HEK293T (cell line): ENCODE results near the gene OGFOD2.

ENCODE experiments used
- CTCF ChIA-PET: fragments of 350-600 bp; formaldehyde crosslinking; extraction: SDS; loops from one replicate; lab custom pipeline; 2021; ENCODE audit warnings: antibody characterized with exemption, inconsistent platforms; lab: Yijun Ruan, JAX
- POLR2A ChIA-PET: fragments of 350-600 bp; formaldehyde crosslinking; extraction: SDS; loops from one replicate; lab custom pipeline; 2020; ENCODE audit warnings: antibody characterized with exemption, inconsistent platforms; lab: Yijun Ruan, JAX
- DNase-seq: peaks from one replicate; pipeline ENCODE4 v3.0.0; 2012; ENCODE audit warnings: mixed read lengths; ENCODE audit errors: extremely low spot score
- ARNT ChIP-seq: fragments of 450-650 bp; IDR thresholded peaks from 2 replicates; pipeline ENCODE4 v1.6.1; 2017; ENCODE audit warnings: mild to moderate bottlenecking
- BHLHE40 ChIP-seq: fragments of 450-650 bp; IDR thresholded peaks from 2 replicates; pipeline ENCODE4 v1.6.1; 2016; ENCODE audit warnings: mild to moderate bottlenecking, moderate library complexity, borderline replicate concordance
- CTBP1 ChIP-seq: fragments of 450-650 bp; IDR thresholded peaks from 2 replicates; pipeline ENCODE4 v1.6.1; 2016; ENCODE audit warnings: borderline replicate concordance
- ELF4 ChIP-seq: fragments of 450-650 bp; IDR thresholded peaks from 2 replicates; pipeline ENCODE4 v1.6.1; 2017; ENCODE audit warnings: antibody characterized with exemption
- FOXA1 ChIP-seq: fragments of 450-650 bp; IDR thresholded peaks from 2 replicates; pipeline ENCODE4 v1.6.1; 2016; ENCODE audit warnings: mild to moderate bottlenecking
- FOXK2 ChIP-seq: fragments of 450-650 bp; IDR thresholded peaks from 2 replicates; pipeline ENCODE4 v1.6.1; 2016; ENCODE audit warnings: mild to moderate bottlenecking
- FOXM1 ChIP-seq: fragments of 450-650 bp; IDR thresholded peaks from 2 replicates; pipeline ENCODE4 v1.6.1; 2017; ENCODE audit warnings: mild to moderate bottlenecking, borderline replicate concordance
- HDGF ChIP-seq: fragments of 450-650 bp; IDR thresholded peaks from 2 replicates; pipeline ENCODE4 v1.6.1; 2017; ENCODE audit warnings: antibody characterized with exemption, borderline replicate concordance
- L3MBTL2 ChIP-seq: fragments of 450-650 bp; conservative IDR thresholded peaks from 2 replicates; pipeline ENCODE4 v1.6.1; 2016; ENCODE audit warnings: mild to moderate bottlenecking
- LEF1 ChIP-seq: fragments of 450-650 bp; IDR thresholded peaks from 2 replicates; pipeline ENCODE4 v1.6.1; 2017; ENCODE audit warnings: mild to moderate bottlenecking, borderline replicate concordance
- NFRKB ChIP-seq: fragments of 450-650 bp; IDR thresholded peaks from 2 replicates; pipeline ENCODE4 v1.6.1; 2016; ENCODE audit warnings: mild to moderate bottlenecking, moderate library complexity
- PKNOX1 ChIP-seq: fragments of 450-650 bp; IDR thresholded peaks from 2 replicates; pipeline ENCODE4 v1.6.1; 2016
- SP1 ChIP-seq: fragments of 450-650 bp; IDR thresholded peaks from 2 replicates; pipeline ENCODE4 v1.6.1; 2017
- SUZ12 ChIP-seq: fragments of 450-650 bp; IDR thresholded peaks from 2 replicates; pipeline ENCODE4 v1.6.1; 2016; ENCODE audit warnings: mild to moderate bottlenecking
- ZNF384 ChIP-seq: fragments of 450-650 bp; IDR thresholded peaks from 2 replicates; pipeline ENCODE4 v1.6.1; 2016

OGFOD2 gene

GRCh38 chr12:122981587-122982476 is 6.8 kb downstream of the OGFOD2 start:
- ChIA-PET CTCF (no interaction called here), POLR2A (interaction anchor here (0.6 to 2.5 kb wide), 2 partner anchors 15 to 419 kb away, joined by 3 to 17 read pairs; partner anchors contain the start of gene ABCB9)
- DNase-seq = no peak
- no peak for TF ChIP-seq SP1
- TF ChIP-seq ELF4 = no peak
- no peak for TF ChIP-seq SUZ12
- TF ChIP-seq CTBP1 = no peak
- TF ChIP-seq BHLHE40 = no peak
- no peak for TF ChIP-seq L3MBTL2
- TF ChIP-seq ARNT = no peak
- no peak for TF ChIP-seq PKNOX1
- TF ChIP-seq FOXM1 = no peak
- TF ChIP-seq FOXA1 = no peak

DNA sequence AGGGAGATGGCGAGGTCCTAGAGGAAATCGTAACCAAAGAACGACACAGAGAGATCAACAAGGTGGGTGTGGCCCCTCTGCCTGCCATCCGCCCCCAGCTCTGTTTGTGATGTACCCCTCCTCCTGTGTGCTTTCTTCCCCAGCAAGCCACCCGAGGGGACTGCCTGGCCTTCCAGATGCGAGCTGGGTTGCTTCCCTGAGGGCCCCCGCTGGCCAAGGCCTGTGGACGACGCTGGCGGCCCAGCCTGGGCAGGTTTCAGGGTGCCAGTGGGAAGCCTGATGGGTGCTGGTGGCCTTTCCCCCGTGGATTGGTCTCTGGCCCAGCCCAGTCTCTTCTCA is 7.4 kb downstream of the OGFOD2 start:
- POLR2A ChIA-PET = interaction anchor here (0.6 kb wide), 1 partner anchor 418 kb away, joined by 3 read pairs; no protein-coding TSS in a partner anchor

GRCh38 chr12:122982963-122983788 is 8.1 kb downstream of the OGFOD2 start:
- CTCF ChIA-PET = no interaction called here
- POLR2A ChIA-PET = interaction anchor here (0.6 to 2.8 kb wide), 3 partner anchors 9 to 417 kb away, joined by 3 to 15 read pairs (median 3); partner anchors contain the start of genes MPHOSPH9 and MTRFR
- DNase-seq = no peak
- no peak for TF ChIP-seq HDGF
- TF ChIP-seq BHLHE40 = no peak
- TF ChIP-seq L3MBTL2 = no peak
- TF ChIP-seq CTBP1 = no peak
- TF ChIP-seq FOXK2 = no peak
- no peak for TF ChIP-seq ELF4
- no peak for TF ChIP-seq LEF1
- TF ChIP-seq SP1 = no peak

More for the DNA sequence above, 7.4 kb downstream of the OGFOD2 start:
- TF ChIP-seq BHLHE40 (no peak), L3MBTL2 (no peak), PKNOX1 (no peak), SUZ12 (no peak), NFRKB (no peak), SP1 (no peak), FOXA1 (no peak), HDGF (no peak), ELF4 (no peak), FOXK2 (no peak), ARNT (no peak), ZNF384 (no peak), CTBP1 (no peak)
- DNase-seq = no peak
- CTCF ChIA-PET = no interaction called here

DNA sequence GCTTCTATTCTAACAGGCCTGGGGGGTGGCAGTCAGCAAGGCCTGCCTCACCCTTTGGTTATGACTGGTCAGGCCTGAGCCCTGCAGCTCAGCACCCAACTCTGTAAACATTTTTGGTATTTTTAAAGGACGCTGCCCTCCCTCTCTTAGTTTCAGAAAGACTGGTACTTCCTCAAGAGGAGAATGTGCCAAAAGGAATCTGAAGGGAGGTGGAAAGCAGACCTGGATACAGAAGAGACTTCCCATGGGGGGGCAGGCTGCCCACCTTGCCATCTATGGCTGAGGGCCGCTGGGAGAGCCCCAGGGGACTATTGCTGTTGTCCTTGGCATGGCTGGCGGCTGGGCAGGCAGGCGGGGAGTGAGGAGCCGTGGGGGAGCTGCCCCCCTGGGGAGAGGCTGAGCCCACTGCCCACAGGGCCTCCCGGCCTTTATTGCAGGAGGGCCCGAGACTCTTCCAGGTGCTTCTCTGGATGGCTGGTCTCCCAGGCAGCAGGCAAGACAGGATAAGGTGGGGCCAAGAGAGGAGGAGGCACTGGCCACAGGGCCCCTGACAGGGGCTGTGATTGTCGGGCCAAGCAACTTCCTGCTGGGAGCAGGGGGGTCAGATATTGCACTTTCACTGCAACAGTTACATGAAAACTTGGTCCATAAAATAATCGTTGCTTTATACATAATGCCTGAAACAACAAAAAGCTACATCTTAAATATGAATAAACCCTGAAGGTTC is 8.9 kb downstream of the OGFOD2 start:
- DNase-seq = no peak
- CTCF ChIA-PET = no interaction called here

More for the DNA sequence above, 8.9 kb downstream of the OGFOD2 start:
- TF ChIP-seq PKNOX1 (no peak), CTBP1 (no peak), FOXA1 (no peak), BHLHE40 (no peak), ELF4 (no peak)
- POLR2A ChIA-PET = interaction anchor here (1.0 to 2.8 kb wide), 3 partner anchors 8 to 248 kb away, joined by 3 to 15 read pairs (median 4); partner anchors contain the start of genes MPHOSPH9 and MTRFR
